D721Med (cell line): ENCODE data around the gene EGFR.

Source experiments
- DNase-seq: peaks from one replicate; pipeline ENCODE4 v3.0.0; 2011; ENCODE audit warnings: low spot score; ENCODE audit not compliant: insufficient read length
- FAIRE-seq: peaks from 2 replicates; lab custom pipeline; 2011; peaks lifted over from hg19 to GRCh38; lab: Jason Lieb, UNC
- CTCF ChIP-seq: IDR thresholded peaks from 2 replicates; pipeline ENCODE4 v1.5.1; 2012; ENCODE audit warnings: mild to moderate bottlenecking, control low read depth; ENCODE audit not compliant: insufficient read depth; ENCODE audit errors: missing control alignments

Gene EGFR

GRCh38 chr7:55178292-55178862 is 159.6 kb downstream of the EGFR start:
- no peak for TF ChIP-seq CTCF
- DNase-seq (no peak), FAIRE-seq (no peak)

- TF ChIP-seq CTCF, result no peak
- no peak for DNase-seq
- no peak for FAIRE-seq
Measured at GRCh38 chr7:55178863-55179773, 160.3 kb downstream of the EGFR start.

GRCh38 chr7:55179931-55180682 is 161.3 kb downstream of the EGFR start:
- no peak for FAIRE-seq
- no peak for TF ChIP-seq CTCF
- DNase-seq, result no peak

GRCh38 chr7:55180963-55181542 is 162.2 kb downstream of the EGFR start:
- no peak for TF ChIP-seq CTCF
- DNase-seq, result no peak
- FAIRE-seq, result no peak

- FAIRE-seq, result no peak
- no peak for TF ChIP-seq CTCF
- no peak for DNase-seq
Measured at GRCh38 chr7:55181762-55182161, 162.9 kb downstream of the EGFR start.

GRCh38 chr7:55183897-55184296 is 165.1 kb downstream of the EGFR start:
- TF ChIP-seq CTCF, result no peak
- no peak for FAIRE-seq
- DNase-seq, result no peak
